ENCODE measurements around the gene LUZP2.

DNA sequence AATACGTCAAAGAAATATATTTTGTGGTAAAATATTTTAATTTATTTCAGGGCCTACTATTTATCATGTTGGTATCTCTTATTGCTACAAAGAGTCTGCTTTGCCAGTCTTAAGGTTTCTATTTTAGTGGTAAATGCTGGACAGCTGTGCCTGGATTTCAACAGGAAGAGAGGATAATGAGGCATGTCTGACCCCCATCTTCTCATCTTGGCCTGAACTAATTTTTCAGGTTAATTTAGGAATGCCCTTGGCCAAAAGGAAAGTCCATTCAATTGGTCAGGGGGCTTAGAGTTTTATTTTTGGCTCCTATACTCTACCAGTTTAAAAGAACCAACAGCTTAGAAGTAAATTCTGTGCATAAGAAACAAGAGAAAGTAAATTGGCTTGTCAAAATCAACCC, 428.2 kb downstream of the LUZP2 start:
- TF ChIP-seq, protein P1, sequence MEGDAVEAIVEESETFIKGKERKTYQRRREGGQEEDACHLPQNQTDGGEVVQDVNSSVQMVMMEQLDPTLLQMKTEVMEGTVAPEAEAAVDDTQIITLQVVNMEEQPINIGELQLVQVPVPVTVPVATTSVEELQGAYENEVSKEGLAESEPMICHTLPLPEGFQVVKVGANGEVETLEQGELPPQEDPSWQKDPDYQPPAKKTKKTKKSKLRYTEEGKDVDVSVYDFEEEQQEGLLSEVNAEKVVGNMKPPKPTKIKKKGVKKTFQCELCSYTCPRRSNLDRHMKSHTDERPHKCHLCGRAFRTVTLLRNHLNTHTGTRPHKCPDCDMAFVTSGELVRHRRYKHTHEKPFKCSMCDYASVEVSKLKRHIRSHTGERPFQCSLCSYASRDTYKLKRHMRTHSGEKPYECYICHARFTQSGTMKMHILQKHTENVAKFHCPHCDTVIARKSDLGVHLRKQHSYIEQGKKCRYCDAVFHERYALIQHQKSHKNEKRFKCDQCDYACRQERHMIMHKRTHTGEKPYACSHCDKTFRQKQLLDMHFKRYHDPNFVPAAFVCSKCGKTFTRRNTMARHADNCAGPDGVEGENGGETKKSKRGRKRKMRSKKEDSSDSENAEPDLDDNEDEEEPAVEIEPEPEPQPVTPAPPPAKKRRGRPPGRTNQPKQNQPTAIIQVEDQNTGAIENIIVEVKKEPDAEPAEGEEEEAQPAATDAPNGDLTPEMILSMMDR (IDR thresholded peaks at IDR 0.05), result no peak
- no peak for TF ChIP-seq ZFX (IDR thresholded peaks at IDR 0.05; ENCODE audit: borderline replicate concordance)

Data from 22Rv1 (cell line).